ENCODE data around the gene UXT.

- TF ChIP-seq CTCF (IDR thresholded peaks at IDR 0.05; ENCODE audit: extremely low read depth in 1 of 2, insufficient read depth in 1 of 2, low read depth in 1 of 2, low read length in 2 of 2) (no peak), POLR2AphosphoS5 (IDR thresholded peaks at IDR 0.05; ENCODE audit: insufficient read depth, low read depth, low read length) (no peak), POLR2A (IDR thresholded peaks at IDR 0.05; ENCODE audit: low read depth, low read length) (no peak), EZH2 (IDR thresholded peaks at IDR 0.05; ENCODE audit: borderline replicate concordance, low read depth, low read length, severe bottlenecking) (no peak), FOS (IDR thresholded peaks at IDR 0.05; ENCODE audit: borderline replicate concordance, insufficient read depth, low read length) (no peak), MAX (IDR thresholded peaks at IDR 0.05; ENCODE audit: insufficient read depth, insufficient read length) (no peak)
These were observed 5.8 kb upstream of the UXT start for GRCh38 chrX:47664737-47665136.

Data from endothelial cell of umbilical vein (primary cell).